H1 (cell line): Measurements from ENCODE around the gene SLC1A7. TPM values are rescaled to one million over a fixed set of nuclear protein-coding genes. Genes with fewer than 3 reads are reported as not detected.

Experiments
- CTCF ChIA-PET: fragments of 300-600 bp; sonication (Branson Sonifier 250); formaldehyde crosslinking; loops from one replicate; lab custom pipeline; 2021; ENCODE audit not compliant: partially characterized antibody; lab: Charles Lee
- POLR2A ChIA-PET: fragments of 300-600 bp; sonication (Branson Sonifier 250); formaldehyde crosslinking; loops from one replicate; lab custom pipeline; 2021; ENCODE audit warnings: inconsistent platforms; ENCODE audit not compliant: partially characterized antibody; lab: Charles Lee
- DNase-seq, 2 experiments: peaks; one replicate each; pipeline versions ENCODE4 v3.0.0 to v3.0.0-alpha.2; 2010 to 2022; ENCODE audit warnings: low spot score in 2 of 2, low read depth in 1 of 2, mixed read lengths in 1 of 2
- FAIRE-seq: peaks from 2 replicates; lab custom pipeline; 2011; peaks lifted over from hg19 to GRCh38; lab: Jason Lieb, UNC
- H2AFZ ChIP-seq: 2 replicates; pipeline ENCODE4 v1.8.1; 2012; ENCODE audit warnings: low read length, inconsistent platforms
- H2AK5ac ChIP-seq: 2 replicates; pipeline ENCODE4 v1.6.1; 2013; ENCODE audit warnings: low read depth, low read length
- H2BK120ac ChIP-seq: replicated peaks from 2 replicates; pipeline ENCODE3; 2013; ENCODE audit warnings: low read depth, low read length, inconsistent platforms
- H2BK12ac ChIP-seq: 2 replicates; pipeline ENCODE4 v1.6.1; 2013; ENCODE audit warnings: low read depth, low read length
- H2BK15ac ChIP-seq: 2 replicates; pipeline ENCODE4 v1.6.1; 2013; ENCODE audit warnings: low read length
- H2BK20ac ChIP-seq: 2 replicates; pipeline ENCODE4 v1.6.1; 2013; ENCODE audit warnings: low read length
- H2BK5ac ChIP-seq: 2 replicates; pipeline ENCODE4 v1.6.1; 2013; ENCODE audit warnings: low read depth, low read length
- H3K14ac ChIP-seq: 2 replicates; pipeline ENCODE4 v1.6.1; 2013; ENCODE audit warnings: inconsistent platforms; ENCODE audit not compliant: insufficient read length
- H3K18ac ChIP-seq: 2 replicates; pipeline ENCODE4 v1.6.1; 2013; ENCODE audit warnings: low read length; ENCODE audit errors: extremely low read depth
- H3K23ac ChIP-seq: 2 replicates; pipeline ENCODE4 v1.6.1; 2013; ENCODE audit warnings: inconsistent platforms; ENCODE audit not compliant: insufficient read length
- H3K23me2 ChIP-seq: 2 replicates; pipeline ENCODE4 v1.6.1; 2013; ENCODE audit warnings: low read depth, low read length
- H3K27ac ChIP-seq: 2 replicates; pipeline ENCODE4 v1.6.1; 2011; ENCODE audit warnings: low read depth, low read length, inconsistent platforms
- H3K27me3 ChIP-seq, 4 experiments: replicated peaks in 1 of 4; 1 replicate in 1 of 4; 2 replicates in 3 of 4; pipeline versions ENCODE4 v1.6.1 to v1.8.1; 2011 to 2013; ENCODE audit warnings: low read length in 3 of 4, mild to moderate bottlenecking in 3 of 4, inconsistent platforms in 2 of 4, mixed read lengths in 2 of 4, moderate library complexity in 1 of 4; ENCODE audit not compliant: control insufficient read depth in 3 of 4, insufficient read depth in 3 of 4; ENCODE audit errors: extremely low read depth in 1 of 4
- H3K36me3 ChIP-seq, 4 experiments: 2 replicates each; pipeline versions ENCODE4 v1.6.1 to v1.8.1; 2011 to 2013; ENCODE audit warnings: mild to moderate bottlenecking in 4 of 4, low read length in 3 of 4, moderate library complexity in 2 of 4, control low read depth in 1 of 4, inconsistent platforms in 1 of 4; ENCODE audit not compliant: insufficient read depth in 4 of 4, control insufficient read depth in 2 of 4
- H3K4ac ChIP-seq: replicated peaks from 2 replicates; pipeline ENCODE3; 2013; ENCODE audit warnings: low read length, low read depth, mixed read lengths, inconsistent platforms; ENCODE audit not compliant: insufficient read length
- H3K4me1 ChIP-seq, 4 experiments: replicated peaks in 1 of 4; 1 replicate in 1 of 4; 2 replicates in 3 of 4; pipeline versions ENCODE4 v1.6.1 to v1.8.1; 2011 to 2013; ENCODE audit warnings: low read length in 3 of 4, inconsistent platforms in 2 of 4, mixed read lengths in 1 of 4; ENCODE audit not compliant: insufficient read depth in 4 of 4, control insufficient read depth in 3 of 4
- H3K4me2 ChIP-seq, 2 experiments: 2 replicates each; pipeline versions ENCODE4 v1.6.1 to v1.8.1; 2011 to 2013; ENCODE audit warnings: low read depth in 2 of 2, low read length in 2 of 2, control low read depth in 1 of 2, inconsistent platforms in 1 of 2, mild to moderate bottlenecking in 1 of 2; ENCODE audit not compliant: insufficient read depth in 1 of 2
- H3K4me3 ChIP-seq, 4 experiments: fragments of 200-600, 300-600 bp in 1 of 4; sonication (generic), shearing (Covaris generic), sonication (Bioruptor Twin) in 1 of 4; 2 replicates each; pipeline versions ENCODE4 v1.5.1 to v1.8.1; 2011 to 2016; ENCODE audit warnings: low read length in 4 of 4, low read depth in 3 of 4, control low read depth in 2 of 4, inconsistent platforms in 2 of 4, mild to moderate bottlenecking in 2 of 4, mixed read lengths in 1 of 4, moderate library complexity in 1 of 4; ENCODE audit not compliant: insufficient read depth in 2 of 4; ENCODE audit errors: extremely low read depth in 1 of 4
- H3K56ac ChIP-seq: replicated peaks from 2 replicates; pipeline ENCODE3; 2013; ENCODE audit warnings: low read depth, mild to moderate bottlenecking, mixed read lengths, low read length, inconsistent platforms; ENCODE audit not compliant: insufficient read length
- H3K79me1 ChIP-seq: 2 replicates; pipeline ENCODE4 v1.6.1; 2013; ENCODE audit warnings: low read depth, low read length, control low read depth
- H3K79me2 ChIP-seq, 2 experiments: 2 replicates each; pipeline versions ENCODE4 v1.6.1 to v1.8.1; 2012 to 2013; ENCODE audit warnings: low read length in 2 of 2, mild to moderate bottlenecking in 2 of 2, inconsistent platforms in 1 of 2; ENCODE audit not compliant: insufficient read depth in 2 of 2, control insufficient read depth in 1 of 2
- H3K9ac ChIP-seq, 4 experiments: replicated peaks in 1 of 4; 1 replicate in 1 of 4; 2 replicates in 3 of 4; pipeline versions ENCODE4 v1.6.1 to v1.8.1; 2011 to 2013; ENCODE audit warnings: low read depth in 3 of 4, low read length in 3 of 4, control low read depth in 2 of 4, mild to moderate bottlenecking in 2 of 4, moderate library complexity in 2 of 4, inconsistent platforms in 1 of 4; ENCODE audit errors: extremely low read depth in 1 of 4
- H3K9me3 ChIP-seq, 2 experiments: 2 replicates each; pipeline versions ENCODE4 v1.6.1 to v1.8.1; 2012 to 2013; ENCODE audit warnings: mild to moderate bottlenecking in 2 of 2, moderate library complexity in 2 of 2, control low read depth in 1 of 2, inconsistent platforms in 1 of 2, low read depth in 1 of 2, low read length in 1 of 2, mixed read lengths in 1 of 2; ENCODE audit not compliant: insufficient read depth in 2 of 2
- H4K20me1 ChIP-seq, 2 experiments: replicated peaks in 1 of 2; 2 replicates each; pipeline versions ENCODE3 to v1.8.1; 2011 to 2013; ENCODE audit warnings: inconsistent platforms in 2 of 2, low read length in 2 of 2, mild to moderate bottlenecking in 1 of 2; ENCODE audit not compliant: insufficient read depth in 2 of 2, control insufficient read depth in 1 of 2
- H4K5ac ChIP-seq: 2 replicates; pipeline ENCODE4 v1.6.1; 2013; ENCODE audit warnings: low read length, low read depth, mixed read lengths, inconsistent platforms; ENCODE audit not compliant: insufficient read length
- H4K8ac ChIP-seq: 2 replicates; pipeline ENCODE4 v1.8.0; 2013; ENCODE audit warnings: mild to moderate bottlenecking, moderate library complexity, low read length, inconsistent platforms; ENCODE audit not compliant: insufficient read depth; ENCODE audit errors: extremely low read depth
- H4K91ac ChIP-seq: replicated peaks from 2 replicates; pipeline ENCODE3; 2013; ENCODE audit warnings: low read length, mixed read lengths, inconsistent platforms; ENCODE audit not compliant: insufficient read length
- ASH2L ChIP-seq: fragments of 200-600, 300-600 bp; sonication (generic); IDR thresholded peaks from one replicate; pipeline ENCODE4 v1.7.1; 2017; ENCODE audit warnings: low read length
- ATF3 ChIP-seq: IDR thresholded peaks from 2 replicates; pipeline ENCODE4 v1.6.1; 2011; ENCODE audit warnings: low read depth, mild to moderate bottlenecking, low read length; ENCODE audit not compliant: insufficient read depth
- CHD2 ChIP-seq: IDR thresholded peaks from 2 replicates; pipeline ENCODE4 v1.6.1; 2012; ENCODE audit warnings: low read length, improper control_type of control experiment
- HDAC2 ChIP-seq, 2 experiments: fragments of 300-600 bp in 1 of 2; sonication (generic) in 1 of 2; IDR thresholded peaks; 2 replicates each; pipeline ENCODE4 v1.6.1; 2011 to 2012; ENCODE audit warnings: low read depth in 2 of 2, low read length in 2 of 2, mild to moderate bottlenecking in 2 of 2, moderate library complexity in 2 of 2, borderline replicate concordance in 1 of 2, inconsistent platforms in 1 of 2
- HDAC6 ChIP-seq: IDR thresholded peaks from one replicate; pipeline ENCODE4 v1.7.1; 2012; ENCODE audit warnings: low read depth, mild to moderate bottlenecking, inconsistent platforms, low read length, moderate library complexity
- MAX ChIP-seq: IDR thresholded peaks from 2 replicates; pipeline ENCODE4 v1.6.1; 2012; ENCODE audit warnings: inconsistent platforms
- RXRA ChIP-seq: IDR thresholded peaks from 2 replicates; pipeline ENCODE4 v1.6.1; 2011; ENCODE audit warnings: low read depth, mild to moderate bottlenecking, low read length, moderate library complexity; ENCODE audit not compliant: insufficient read depth
- WGBS, 2 experiments: shearing (Covaris generic) in 1 of 2; methylation state at CpG; one replicate each; pipeline versions ENCODE4 v1.1.6 to v1.1.7; 2013 to 2015; ENCODE audit warnings: low lambda C conversion rate in 2 of 2, mixed read lengths in 2 of 2, inconsistent platforms in 1 of 2, low coverage in 1 of 2, missing lambda C conversion rate in 1 of 2; ENCODE audit not compliant: insufficient replicate concordance in 2 of 2, insufficient coverage in 1 of 2, insufficient read length in 1 of 2; ENCODE audit errors: extremely low coverage in 1 of 2, missing lambda C conversion rate in 1 of 2; 5-methylcytosine and 5-hydroxymethylcytosine counted together
- polyA plus RNA-seq, 7 experiments: library from polyadenylated mRNA; depleted of rRNA in 3 of 7; stranded (reverse) in 5 of 7; unstranded in 2 of 7; fragments of >200 nt in 5 of 7; fragments of 200-250 nt in 2 of 7; gene quantifications; 1 replicate in 5 of 7; 2 replicates in 1 of 7; 4 replicates in 1 of 7; pipeline versions ENCODE4 v1.2.1 to v1.2.3, GENCODE V29; 2011 to 2013; ENCODE audit warnings: missing spikeins in 2 of 7, mixed read lengths in 2 of 7
- total RNA-seq: library from RNA; stranded (reverse); fragmentation: NEBNext Ultra II Directional; extraction: Animal tissue kit (Norgen Biotek cat#: 25700); gene quantifications from 2 replicates; pipeline ENCODE4 v1.2.1, GENCODE V29; 2021

Gene SLC1A7
- total and polyA plus RNA-seq, 2 of the 8 experiments (the other 6 are each of a cell fraction or from before 2014, with no cell fraction given), result not detected

DNA sequence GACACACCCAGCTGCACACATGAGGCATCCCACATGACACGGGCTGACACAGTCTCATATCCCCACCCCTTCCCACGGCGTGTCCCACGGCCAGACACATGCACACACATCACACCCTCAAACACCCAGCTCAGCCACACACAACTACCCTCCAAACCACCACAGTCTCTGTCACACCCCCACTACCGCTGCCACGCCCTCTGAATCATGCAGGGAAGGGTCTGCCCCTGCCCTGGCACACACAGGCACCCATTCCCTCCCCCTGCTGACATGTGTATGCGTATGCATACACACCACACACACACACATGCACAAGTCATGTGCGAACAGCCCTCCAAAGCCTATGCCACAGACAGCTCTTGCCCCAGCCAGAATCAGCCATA, 57.9 kb downstream of the SLC1A7 start:
- Histone ChIP-seq H2AK5ac (no peak overlapping the region), H3K36me3 (no peaks in the 10 kb centered on the region), H3K4ac (no peak overlapping the region), H3K79me2 (no peaks in the 10 kb centered on the region), H2AFZ (no peak overlapping the region), H3K23ac (no peak overlapping the region), H3K4me3 (no peak overlapping the region), H3K18ac (no peak overlapping the region; the same call in 1 of the 2 replicates), H3K4me2 (no peak overlapping the region), H4K91ac (no peak overlapping the region), H3K79me1 (no peaks in the 10 kb centered on the region), H3K56ac (no peak overlapping the region), H2BK120ac (no peak overlapping the region), H2BK12ac (peak overlapping the region; percentile 68; the same call in 1 of the 2 replicates), H2BK20ac (no peak overlapping the region), H2BK5ac (0 out of 2 replicates have a peak overlapping the region, but pooled peaks have one; percentile 49), H2BK15ac (peak overlapping the region; percentile 46; the same call in 1 of the 2 replicates), H3K23me2 (0 out of 2 replicates have a peak, but pooled peaks cover 2% of the 10 kb centered on the region), H4K8ac (no peak overlapping the region), H4K5ac (no peak overlapping the region), H3K9ac (no peak overlapping the region), H4K20me1 (peaks cover 0 to 2% of the 10 kb centered on the region in 2 experiments), H3K4me1 (peaks cover 0 to 24% (median 9%) of the 10 kb centered on the region in 4 experiments; a peak in 6 of 7 replicates), H3K27ac (no peak overlapping the region), H3K27me3 (no peaks in the 10 kb centered on the region; a peak in 1 of 7 replicates), H3K14ac (no peak overlapping the region), H3K9me3 (no peaks in the 10 kb centered on the region)
- FAIRE-seq (no peak), DNase-seq (no peak)
- CTCF ChIA-PET, result interaction anchor here (1.2 to 1.8 kb wide), 2 partner anchors 68 to 96 kb away, joined by 3 to 6 read pairs; no protein-coding TSS in a partner anchor
- 90% methylated on average over 8 of the region's 8 CpGs; no CpG with 5 or more reads in 1 of the 2 experiments for WGBS, 2 experiments
- POLR2A ChIA-PET, result no interaction called here
- no peak for TF ChIP-seq HDAC2 (IDR thresholded peaks at IDR 0.05; ENCODE audit: borderline replicate concordance in 1 of 2, low read depth in 2 of 2, low read length in 2 of 2)
- TF ChIP-seq RXRA, result no peak
- TF ChIP-seq HDAC6, result no peak
- TF ChIP-seq ATF3, result no peak
- TF ChIP-seq ASH2L, result no peak
- no peak for TF ChIP-seq MAX
- TF ChIP-seq CHD2, result no peak
